GM12878 (cell line): Measurements from ENCODE around the gene EPOP. TPM values are rescaled to one million over a fixed set of nuclear protein-coding genes. Genes with fewer than 3 reads are reported as not detected.

Experiments
- ATAC-seq: fragments of 200-7000 bp; cut with Tn5 transposase; 3 replicates; pipeline ENCODE4 v1.9.1; 2020; ENCODE audit warnings: mild to moderate bottlenecking, moderate library complexity
- BruUV-seq: library from RNA; stranded (reverse); fragments of 400-500 nt; replicated peaks from 2 replicates; lab custom pipeline; 2021; lab: Mats Ljungman, UMichigan
- CTCF ChIA-PET: fragments of 300-600 bp; sonication (Branson Sonifier 250); formaldehyde crosslinking; extraction: SDS; loops from one replicate; lab custom pipeline; 2021; ENCODE audit warnings: inconsistent platforms; lab: Yijun Ruan, JAX
- POLR2A ChIA-PET: fragments of 350-600 bp; formaldehyde crosslinking; extraction: SDS; loops from one replicate; lab custom pipeline; 2021; ENCODE audit warnings: inconsistent platforms; lab: Charles Lee
- RAD21 ChIA-PET: fragments of 300-600 bp; sonication (Branson Sonifier 250); formaldehyde crosslinking; loops from one replicate; lab custom pipeline; 2023; ENCODE audit warnings: antibody characterized with exemption; ENCODE audit not compliant: unreplicated experiment; lab: Charles Lee
- SMC1A ChIA-PET: fragments of 300-600 bp; sonication (Branson Sonifier 250); formaldehyde crosslinking; loops from one replicate; lab custom pipeline; 2023; ENCODE audit not compliant: unreplicated experiment, uncharacterized antibody; lab: Charles Lee
- DNase-seq: peaks from one replicate; pipeline ENCODE4 v3.0.0-alpha.2; 2011; ENCODE audit warnings: low read depth, low spot score
- FAIRE-seq: peaks from 3 replicates; lab custom pipeline; 2011; peaks lifted over from hg19 to GRCh38; lab: Jason Lieb, UNC
- H2AFZ ChIP-seq: 2 replicates; pipeline ENCODE4 v1.6.0; 2011; ENCODE audit warnings: low read depth, low read length, control low read depth; ENCODE audit not compliant: control insufficient read depth
- H3K27ac ChIP-seq: 2 replicates; pipeline ENCODE4 v1.5.1; 2011; ENCODE audit warnings: control low read depth; ENCODE audit not compliant: control insufficient read depth, insufficient read depth
- H3K27me3 ChIP-seq, 2 experiments: replicated peaks in 1 of 2; 2 replicates each; pipeline versions ENCODE4 v1.6.0 to v1.6.1; 2011; ENCODE audit warnings: low read length in 1 of 2; ENCODE audit not compliant: control insufficient read depth in 2 of 2, insufficient read depth in 2 of 2
- H3K36me3 ChIP-seq, 2 experiments: 2 replicates each; pipeline ENCODE4 v1.5.1; 2011; ENCODE audit warnings: low read length in 1 of 2; ENCODE audit not compliant: control insufficient read depth in 2 of 2, insufficient read depth in 2 of 2
- H3K4me1 ChIP-seq: 2 replicates; pipeline ENCODE4 v1.6.1; 2011; ENCODE audit warnings: mild to moderate bottlenecking, low read length, moderate library complexity, mixed read lengths; ENCODE audit not compliant: control insufficient read depth, insufficient read depth
- H3K4me2 ChIP-seq: 2 replicates; pipeline ENCODE4 v1.6.0; 2011; ENCODE audit warnings: control low read depth; ENCODE audit not compliant: control insufficient read depth, insufficient read depth
- H3K4me3 ChIP-seq: fragments of 200-600 bp; sonication (generic); 2 replicates; pipeline ENCODE4 v1.5.1; 2016
- H3K79me2 ChIP-seq: 2 replicates; pipeline ENCODE4 v1.6.0; 2011; ENCODE audit warnings: low read length; ENCODE audit not compliant: control insufficient read depth, insufficient read depth
- H3K9ac ChIP-seq: 2 replicates; pipeline ENCODE4 v1.8.0; 2011; ENCODE audit warnings: low read length, control low read depth, mixed read lengths; ENCODE audit not compliant: control insufficient read depth, insufficient read depth
- H3K9me3 ChIP-seq: replicated peaks from 3 replicates; pipeline ENCODE4 v1.5.1; 2011; ENCODE audit warnings: mild to moderate bottlenecking, low read length; ENCODE audit not compliant: control insufficient read depth, insufficient read depth
- H4K20me1 ChIP-seq: 2 replicates; pipeline ENCODE4 v1.6.0; 2011; ENCODE audit not compliant: control insufficient read depth, insufficient read depth
- BACH1 ChIP-seq: fragments of 450-650 bp; IDR thresholded peaks from 2 replicates; pipeline ENCODE4 v1.6.1; 2017; ENCODE audit warnings: mild to moderate bottlenecking, borderline replicate concordance
- BHLHE40 ChIP-seq, 2 experiments: fragments of 450-650 bp in 1 of 2; IDR thresholded peaks; 2 replicates each; pipeline ENCODE4 v1.6.1; 2011 to 2017; ENCODE audit warnings: low read depth in 2 of 2, borderline replicate concordance in 1 of 2, improper control_type of control experiment in 1 of 2, low read length in 1 of 2, mild to moderate bottlenecking in 1 of 2
- FOXK2 ChIP-seq: fragments of 450-650 bp; IDR thresholded peaks from 2 replicates; pipeline ENCODE4 v1.6.1; 2017; ENCODE audit warnings: mild to moderate bottlenecking, moderate library complexity
- IKZF2 ChIP-seq, 2 experiments: fragments of 450-650 bp; IDR thresholded peaks; 2 replicates each; pipeline ENCODE4 v1.6.1; 2017; ENCODE audit warnings: mild to moderate bottlenecking in 2 of 2, moderate library complexity in 2 of 2
- NR2F1 ChIP-seq: fragments of 450-650 bp; conservative IDR thresholded peaks from 2 replicates; pipeline ENCODE4 v1.6.1; 2017; ENCODE audit warnings: mild to moderate bottlenecking
- POLR2AphosphoS5 ChIP-seq: IDR thresholded peaks from 2 replicates; pipeline ENCODE4 v1.6.1; 2011; ENCODE audit warnings: mild to moderate bottlenecking, low read length, inconsistent platforms
- RCOR1 ChIP-seq: conservative IDR thresholded peaks from 2 replicates; pipeline ENCODE4 v1.6.1; 2012; ENCODE audit warnings: low read depth, low read length, improper control_type of control experiment
- SIN3A ChIP-seq: IDR thresholded peaks from 2 replicates; pipeline ENCODE4 v1.6.1; 2012; ENCODE audit warnings: low read depth, low read length, improper control_type of control experiment
- SUZ12 ChIP-seq: fragments of 200-600 bp; sonication (generic); IDR thresholded peaks from one replicate; pipeline ENCODE4 v1.6.1; 2018; ENCODE audit warnings: antibody characterized with exemption, mild to moderate bottlenecking; ENCODE audit not compliant: unreplicated experiment
- YBX1 ChIP-seq: fragments of 450-650 bp; IDR thresholded peaks from 2 replicates; pipeline ENCODE4 v1.6.1; 2016; ENCODE audit warnings: antibody characterized with exemption
- ZBTB33 ChIP-seq: fragments of 450-650 bp; IDR thresholded peaks from 2 replicates; pipeline ENCODE4 v1.6.1; 2017; ENCODE audit warnings: mild to moderate bottlenecking
- ZZZ3 ChIP-seq: IDR thresholded peaks from 2 replicates; pipeline ENCODE4 v1.6.1; 2011; ENCODE audit warnings: low read depth; ENCODE audit not compliant: control insufficient read depth, insufficient read length
- WGBS: methylation state at CpG from one replicate; pipeline ENCODE4 v1.1.6; 2016; ENCODE audit warnings: low lambda C conversion rate; ENCODE audit not compliant: insufficient replicate concordance, insufficient coverage; ENCODE audit errors: missing lambda C conversion rate; 5-methylcytosine and 5-hydroxymethylcytosine counted together
- in situ Hi-C: fragments of 300-500 bp; cut with MboI; formaldehyde crosslinking; loops from 9 replicates; pipeline ENCODE4 v1.14.3; 2018; ENCODE audit warnings: mixed read lengths
- intact Hi-C: fragments of 100-400 bp; cut with micrococcal nuclease; formaldehyde crosslinking; loops from one replicate; pipeline ENCODE4 v1.14.2; 2022; ENCODE audit not compliant: unreplicated experiment
- polyA plus RNA-seq, 11 experiments: library from polyadenylated mRNA; depleted of rRNA in 4 of 11; unstranded in 6 of 11; stranded (reverse) in 5 of 11; fragments of >200 nt; fragmentation: Nextera tagmentation in 4 of 11; fragmentation: Illumina TruSeq in 1 of 11; extraction: Ambion mirVana in 4 of 11; extraction: Trizol in 1 of 11; gene quantifications; 1 replicate in 1 of 11; 2 replicates in 10 of 11; pipeline versions ENCODE4 v1.2.1 to v1.2.3, GENCODE V29; 2011 to 2016; ENCODE audit warnings: inconsistent platforms in 2 of 11, missing spikeins in 2 of 11, low read depth in 1 of 11
- total RNA-seq, 4 experiments: library from RNA; depleted of rRNA in 3 of 4; stranded (reverse); fragments of >200 nt in 3 of 4; fragmentation: Illumina TruSeq in 1 of 4; extraction: Trizol in 1 of 4; gene quantifications; 2 replicates each; pipeline versions ENCODE4 v1.2.1 to v1.2.3, GENCODE V29; 2013 to 2021
- TF ChIP-seq, protein P1 (sequence below): fragments of 450-650 bp; IDR thresholded peaks from 2 replicates; pipeline ENCODE4 v1.6.1; 2017; ENCODE audit warnings: mild to moderate bottlenecking, low read depth, inconsistent platforms; ENCODE audit not compliant: poor library complexity, severe bottlenecking

The EPOP gene
- total and polyA plus RNA-seq, 10 of the 15 experiments (the other 5 are each of a cell fraction or from before 2014, with no cell fraction given), result 0.53 to 9.0 (median 3.7) TPM

GRCh38 chr17:38713456-38714075, 38.8 kb upstream of the EPOP start:
- H4K20me1 ChIP-seq, result no peaks in the 10 kb centered on the region
- peaks cover 8% of the 10 kb centered on the region for H3K79me2 ChIP-seq
- H3K4me2 ChIP-seq, result no peak overlapping the region
- intact Hi-C loops, result no loop called here
- WGBS, result 80% methylated on average over 11 of the region's 11 CpGs
- CTCF ChIA-PET, result no interaction called here
- POLR2A ChIA-PET, result no interaction called here
- H3K4me3 ChIP-seq, result no peak overlapping the region
- H3K4me1 ChIP-seq, result peaks cover 10% of the 10 kb centered on the region
- peaks cover 22 to 36% of the 10 kb centered on the region in 2 experiments for H3K36me3 ChIP-seq
- ATAC-seq (no peak), FAIRE-seq (no peak), DNase-seq (no peak)
- H3K9me3 ChIP-seq, result no peaks in the 10 kb centered on the region
- BruUV-seq, result no TSS peak
- SMC1A ChIA-PET, result no interaction called here
- no peak overlapping the region for H2AFZ ChIP-seq
- no peaks in the 10 kb centered on the region for H3K27me3 ChIP-seq
- no peak overlapping the region for H3K27ac ChIP-seq
- TF ChIP-seq, protein P1, sequence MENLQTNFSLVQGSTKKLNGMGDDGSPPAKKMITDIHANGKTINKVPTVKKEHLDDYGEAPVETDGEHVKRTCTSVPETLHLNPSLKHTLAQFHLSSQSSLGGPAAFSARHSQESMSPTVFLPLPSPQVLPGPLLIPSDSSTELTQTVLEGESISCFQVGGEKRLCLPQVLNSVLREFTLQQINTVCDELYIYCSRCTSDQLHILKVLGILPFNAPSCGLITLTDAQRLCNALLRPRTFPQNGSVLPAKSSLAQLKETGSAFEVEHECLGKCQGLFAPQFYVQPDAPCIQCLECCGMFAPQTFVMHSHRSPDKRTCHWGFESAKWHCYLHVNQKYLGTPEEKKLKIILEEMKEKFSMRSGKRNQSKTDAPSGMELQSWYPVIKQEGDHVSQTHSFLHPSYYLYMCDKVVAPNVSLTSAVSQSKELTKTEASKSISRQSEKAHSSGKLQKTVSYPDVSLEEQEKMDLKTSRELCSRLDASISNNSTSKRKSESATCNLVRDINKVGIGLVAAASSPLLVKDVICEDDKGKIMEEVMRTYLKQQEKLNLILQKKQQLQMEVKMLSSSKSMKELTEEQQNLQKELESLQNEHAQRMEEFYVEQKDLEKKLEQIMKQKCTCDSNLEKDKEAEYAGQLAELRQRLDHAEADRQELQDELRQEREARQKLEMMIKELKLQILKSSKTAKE, result no peak
- 0 out of 2 replicates have a peak, but pooled peaks have one; percentile 13 for TF ChIP-seq NR2F1
- in situ Hi-C loops, result no loop called here
- H3K9ac ChIP-seq, result no peak overlapping the region
- RAD21 ChIA-PET, result no interaction called here

GRCh38 chr17:38712593-38712992, 37.8 kb upstream of the EPOP start:
- 99% methylated on average over 10 of the region's 10 CpGs for WGBS
- H3K4me2 ChIP-seq, result no peak overlapping the region
- peaks cover 17% of the 10 kb centered on the region for H3K79me2 ChIP-seq
- FAIRE-seq (no peak), ATAC-seq (no peak), DNase-seq (no peak)
- CTCF ChIA-PET, result no interaction called here
- RAD21 ChIA-PET, result no interaction called here
- no peak overlapping the region for H3K4me3 ChIP-seq
- no peak overlapping the region for H3K27ac ChIP-seq
- no TSS peak for BruUV-seq
- H3K9ac ChIP-seq, result no peak overlapping the region
- H3K27me3 ChIP-seq, result no peaks in the 10 kb centered on the region
- H3K4me1 ChIP-seq, result peaks cover 10% of the 10 kb centered on the region
- no peaks in the 10 kb centered on the region for H4K20me1 ChIP-seq
- in situ Hi-C loops, result no loop called here
- intact Hi-C loops, result no loop called here
- H3K9me3 ChIP-seq, result no peaks in the 10 kb centered on the region
- peaks cover 23 to 41% of the 10 kb centered on the region in 2 experiments for H3K36me3 ChIP-seq
- no peak overlapping the region for H2AFZ ChIP-seq
- POLR2A ChIA-PET, result interaction anchor here (0.5 kb wide), 1 partner anchor 66 kb away, joined by 3 read pairs; no protein-coding TSS in a partner anchor
- SMC1A ChIA-PET, result no interaction called here
- TF ChIP-seq SIN3A, result no peak
- no peak for TF ChIP-seq FOXK2
- TF ChIP-seq BHLHE40 (IDR thresholded peaks at IDR 0.05; ENCODE audit: borderline replicate concordance in 1 of 2, low read depth in 2 of 2, low read length in 1 of 2), result no peak
- no peak for TF ChIP-seq RCOR1
- no peak for TF ChIP-seq ZZZ3
- no peak for TF ChIP-seq IKZF2 (IDR thresholded peaks at IDR 0.05)
- TF ChIP-seq YBX1, result no peak
- TF ChIP-seq SUZ12, result no peak
- no peak for TF ChIP-seq BACH1
- no peak for TF ChIP-seq ZBTB33
- no peak for TF ChIP-seq POLR2AphosphoS5
